Activated naive CD8-positive, alpha-beta T cell (primary cell): Measurements from ENCODE around the gene NT5E.
A peak's percentile ranks its signal among the peaks of the same experiment; 100 is the strongest.

ENCODE experiments used
- H3K27ac Mint-ChIP-seq: one replicate; pipeline ENCODE4 v1.8.0; 2021; ENCODE audit warnings: mixed read lengths
- H3K27me3 Mint-ChIP-seq: one replicate; pipeline ENCODE4 v1.8.0; 2021; ENCODE audit warnings: mixed read lengths
- H3K36me3 Mint-ChIP-seq: one replicate; pipeline ENCODE4 v1.8.0; 2021; ENCODE audit warnings: mixed read lengths
- H3K4me1 Mint-ChIP-seq: one replicate; pipeline ENCODE4 v1.8.0; 2021; ENCODE audit warnings: low read depth, mixed read lengths
- H3K4me3 Mint-ChIP-seq: one replicate; pipeline ENCODE4 v1.8.0; 2021; ENCODE audit warnings: mild to moderate bottlenecking, mixed read lengths
- H3K9me3 Mint-ChIP-seq: one replicate; pipeline ENCODE4 v1.8.0; 2021; ENCODE audit warnings: low read depth, mixed read lengths

Gene NT5E

DNA sequence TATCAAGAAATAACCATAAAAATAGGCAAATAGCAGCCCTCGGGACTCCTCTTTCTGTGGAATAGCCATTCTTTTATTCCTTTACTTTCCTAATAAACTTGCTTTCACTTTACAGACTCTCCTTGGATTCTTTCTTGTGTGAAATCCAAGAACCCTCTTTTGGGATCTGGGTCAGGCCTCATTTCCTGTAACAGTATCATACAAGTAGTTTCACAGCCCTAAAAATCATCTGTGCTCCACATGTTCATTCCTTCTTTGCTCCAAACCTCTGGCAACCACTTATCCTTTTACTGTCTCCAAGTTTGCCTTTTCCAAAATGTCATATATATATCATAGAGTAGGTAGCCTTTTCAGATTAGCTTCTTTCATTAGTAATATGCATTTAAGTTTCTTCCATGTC lies 13.5 kb upstream of the NT5E start:
- H3K36me3 Mint-ChIP-seq = peaks cover under 1% of the 10 kb centered on the region
- H3K4me1 Mint-ChIP-seq = peaks cover 9% of the 10 kb centered on the region
- H3K27ac Mint-ChIP-seq = no peak overlapping the region
- no peak overlapping the region for H3K4me3 Mint-ChIP-seq
- H3K9me3 Mint-ChIP-seq = peaks cover 8% of the 10 kb centered on the region
- no peaks in the 10 kb centered on the region for H3K27me3 Mint-ChIP-seq

DNA sequence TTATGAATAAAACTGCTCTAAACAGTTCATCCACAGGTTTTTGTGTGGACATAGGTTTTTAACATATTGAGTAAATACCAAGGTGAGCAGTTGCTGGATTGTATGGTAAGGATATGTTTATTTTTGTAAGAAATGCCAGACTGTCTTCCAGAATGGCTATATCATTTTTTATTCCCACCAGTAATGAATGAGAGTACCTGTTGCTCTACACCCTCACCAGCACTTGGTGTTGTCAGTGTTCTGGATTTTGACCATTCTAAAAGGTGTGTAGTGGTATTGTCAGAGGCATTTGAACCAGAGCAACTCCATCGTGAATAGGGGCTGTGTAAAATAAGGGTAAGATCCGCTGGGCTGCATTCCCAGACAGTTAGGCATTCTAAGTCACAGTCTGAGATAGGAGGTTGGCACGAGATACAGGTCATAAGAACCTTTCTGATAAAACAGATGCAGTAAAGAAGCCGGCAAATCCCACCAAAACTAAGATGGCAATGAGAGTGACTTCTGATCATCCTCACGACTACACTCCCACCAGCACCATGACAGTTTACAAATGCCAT lies 12.9 kb upstream of the NT5E start:
- no peaks in the 10 kb centered on the region for H3K27me3 Mint-ChIP-seq
- H3K9me3 Mint-ChIP-seq = peaks cover 8% of the 10 kb centered on the region
- H3K4me1 Mint-ChIP-seq = peaks cover 9% of the 10 kb centered on the region
- H3K27ac Mint-ChIP-seq = no peak overlapping the region
- peaks cover 3% of the 10 kb centered on the region for H3K36me3 Mint-ChIP-seq
- H3K4me3 Mint-ChIP-seq = no peak overlapping the region

GRCh38 chr6:85443349-85444117 lies 6.3 kb upstream of the NT5E start:
- peaks cover 10% of the 10 kb centered on the region for H3K36me3 Mint-ChIP-seq
- H3K27ac Mint-ChIP-seq = no peak overlapping the region
- H3K4me3 Mint-ChIP-seq = no peak overlapping the region
- H3K4me1 Mint-ChIP-seq = peaks cover 27% of the 10 kb centered on the region
- H3K27me3 Mint-ChIP-seq = no peaks in the 10 kb centered on the region
- H3K9me3 Mint-ChIP-seq = peaks cover 8% of the 10 kb centered on the region

GRCh38 chr6:85449388-85449817 lies 480 bp upstream of the NT5E start:
- H3K27ac Mint-ChIP-seq = peak overlapping the region; percentile 87

DNA sequence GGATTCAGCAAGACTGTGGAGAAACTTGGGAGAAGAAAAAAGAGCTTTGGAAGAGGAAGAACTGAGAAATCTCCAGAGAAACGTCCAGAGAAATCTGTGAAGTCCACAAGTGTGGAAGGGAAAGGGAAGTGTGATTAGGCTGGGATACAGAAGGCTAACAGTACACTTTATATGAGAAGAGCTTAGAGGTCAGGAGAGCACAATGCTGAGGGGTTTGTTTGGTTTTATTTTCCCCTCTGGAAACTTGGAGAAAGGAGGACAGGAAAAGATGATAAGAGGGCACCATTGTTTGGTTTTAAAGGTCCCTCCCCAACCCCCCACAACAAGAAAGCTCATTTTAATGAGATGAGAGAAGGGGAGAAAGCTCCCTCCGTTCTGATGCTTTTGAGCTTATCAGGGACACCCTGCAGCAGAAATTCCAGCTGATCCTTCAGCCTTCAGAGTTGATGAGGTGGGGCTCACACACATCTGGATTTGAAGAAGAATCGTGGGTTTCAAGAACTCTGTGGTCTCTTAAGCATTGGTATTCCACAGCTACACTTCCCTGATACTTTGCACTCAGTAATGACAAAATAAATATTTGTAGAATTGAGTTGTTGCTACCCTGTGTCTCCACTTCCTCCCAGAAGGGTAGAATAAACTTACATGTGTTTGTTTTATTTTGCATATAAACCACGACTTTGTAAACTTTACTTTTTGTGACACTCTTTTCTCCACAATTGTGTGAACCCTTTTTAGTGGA lies 1.9 kb downstream of the NT5E start:
- Mint-ChIP-seq H3K4me1 (peaks cover 80% of the 10 kb centered on the region), H3K4me3 (peak overlapping the region; percentile 98), H3K36me3 (peaks cover 22% of the 10 kb centered on the region), H3K27ac (peak overlapping the region; percentile 97), H3K27me3 (no peaks in the 10 kb centered on the region), H3K9me3 (no peaks in the 10 kb centered on the region)

More at GRCh38 chr6:85449388-85449817, 480 bp upstream of the NT5E start:
- Mint-ChIP-seq H3K27me3 (no peaks in the 10 kb centered on the region), H3K4me3 (peak overlapping the region; percentile 98), H3K4me1 (peaks cover 69% of the 10 kb centered on the region), H3K36me3 (peaks cover 21% of the 10 kb centered on the region), H3K9me3 (no peaks in the 10 kb centered on the region)

DNA sequence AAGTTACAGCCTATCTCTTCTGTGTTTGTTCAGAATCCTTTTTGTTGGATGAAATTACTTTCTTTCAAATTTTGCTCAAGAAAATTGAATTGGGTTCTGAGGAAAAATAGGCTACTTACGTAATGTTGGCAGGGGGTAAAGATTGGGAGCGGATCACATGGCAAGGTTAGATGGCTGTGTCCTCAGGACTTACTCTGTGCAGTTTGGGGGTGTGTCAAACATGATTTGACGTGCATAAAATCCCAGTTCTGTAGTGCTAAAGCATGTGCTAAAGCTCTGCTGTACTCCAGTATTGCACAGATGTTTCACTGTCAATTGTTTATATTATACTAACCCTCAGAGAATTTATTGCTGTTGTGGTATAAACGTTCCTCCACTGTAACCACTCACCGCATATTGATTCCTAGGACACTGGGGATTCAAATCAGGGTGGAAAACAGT lies 2.6 kb downstream of the NT5E start:
- peaks cover 30% of the 10 kb centered on the region for H3K36me3 Mint-ChIP-seq
- H3K9me3 Mint-ChIP-seq = no peaks in the 10 kb centered on the region
- H3K4me3 Mint-ChIP-seq = peak overlapping the region; percentile 98
- H3K4me1 Mint-ChIP-seq = peaks cover 87% of the 10 kb centered on the region
- peak overlapping the region; percentile 97 for H3K27ac Mint-ChIP-seq
- no peaks in the 10 kb centered on the region for H3K27me3 Mint-ChIP-seq

DNA sequence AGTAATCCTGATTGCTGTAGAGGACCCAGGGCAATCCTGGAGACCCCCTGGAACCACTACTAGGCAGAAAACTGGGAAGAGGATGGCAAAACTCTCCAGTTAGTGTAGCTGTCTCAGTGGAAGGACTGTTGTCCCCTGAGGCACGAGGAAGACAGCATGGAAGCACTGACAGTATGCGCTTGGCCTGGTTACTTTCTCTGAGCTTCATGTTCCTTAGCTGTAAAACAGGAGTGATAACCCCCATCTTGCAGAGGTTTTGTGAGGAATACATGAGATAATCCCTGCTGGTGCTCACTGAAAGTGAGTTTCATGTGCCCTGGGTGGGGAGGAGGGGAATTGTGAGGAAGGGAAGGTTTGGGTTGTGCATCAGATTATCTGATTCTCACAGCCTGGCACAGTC lies 3.2 kb downstream of the NT5E start:
- Mint-ChIP-seq H3K9me3 (no peaks in the 10 kb centered on the region), H3K4me3 (peak overlapping the region; percentile 98), H3K27ac (peak overlapping the region; percentile 97), H3K27me3 (no peaks in the 10 kb centered on the region), H3K36me3 (peaks cover 28% of the 10 kb centered on the region), H3K4me1 (peaks cover 87% of the 10 kb centered on the region)

DNA sequence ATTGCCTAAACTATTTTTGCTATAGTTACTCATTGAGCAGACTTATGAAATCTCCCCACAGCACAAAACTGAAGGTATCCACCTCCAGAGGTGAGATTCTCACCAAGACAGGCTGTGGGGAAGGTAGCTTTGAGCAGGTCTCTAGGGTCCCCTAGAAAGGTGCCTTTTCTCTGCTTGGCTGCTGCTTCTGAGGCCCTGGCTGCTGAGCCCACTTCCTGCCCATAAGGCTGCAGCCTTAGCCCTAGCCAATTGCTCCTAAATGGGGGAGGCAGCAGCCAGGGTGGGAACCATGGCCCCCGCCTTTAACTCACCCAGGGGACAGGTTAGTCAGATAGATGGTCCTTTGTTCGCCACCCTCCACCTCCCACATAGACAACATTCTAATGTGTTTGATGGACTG lies 3.6 kb downstream of the NT5E start:
- Mint-ChIP-seq H3K27me3 (no peaks in the 10 kb centered on the region), H3K4me3 (peak overlapping the region; percentile 98), H3K27ac (peak overlapping the region; percentile 97)

GRCh38 chr6:85455471-85456026 lies 5.7 kb downstream of the NT5E start:
- no peaks in the 10 kb centered on the region for H3K27me3 Mint-ChIP-seq
- no peaks in the 10 kb centered on the region for H3K9me3 Mint-ChIP-seq
- H3K4me3 Mint-ChIP-seq = peak overlapping the region; percentile 56
- peak overlapping the region; percentile 96 for H3K27ac Mint-ChIP-seq
- H3K4me1 Mint-ChIP-seq = peaks cover 98% of the 10 kb centered on the region
- peaks cover 31% of the 10 kb centered on the region for H3K36me3 Mint-ChIP-seq

More for the DNA sequence above, 3.6 kb downstream of the NT5E start:
- Mint-ChIP-seq H3K9me3 (no peaks in the 10 kb centered on the region), H3K36me3 (peaks cover 31% of the 10 kb centered on the region), H3K4me1 (peaks cover 87% of the 10 kb centered on the region)

DNA sequence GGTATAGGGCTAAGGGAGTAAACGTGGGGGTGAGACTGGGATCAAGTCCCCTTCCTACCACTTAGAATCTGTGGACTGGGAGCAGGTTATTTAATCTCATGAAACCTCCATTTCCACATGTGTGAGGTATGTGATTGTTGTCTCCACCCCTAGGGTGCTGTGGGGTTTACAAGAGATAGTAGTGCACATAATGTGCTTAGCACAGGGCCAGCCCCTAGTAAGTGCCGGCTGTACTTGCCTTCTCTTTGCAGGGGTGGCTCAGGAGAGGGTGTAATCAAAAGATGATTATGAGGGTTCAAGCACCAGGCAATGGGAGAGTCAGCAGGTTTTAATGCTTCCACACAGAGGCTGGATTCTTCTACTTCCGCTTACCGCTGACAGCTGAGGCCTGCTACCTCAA lies 6.9 kb downstream of the NT5E start:
- peak overlapping the region; percentile 96 for H3K27ac Mint-ChIP-seq
- H3K4me1 Mint-ChIP-seq = peaks cover 100% of the 10 kb centered on the region
- H3K4me3 Mint-ChIP-seq = peak overlapping the region; percentile 48

DNA sequence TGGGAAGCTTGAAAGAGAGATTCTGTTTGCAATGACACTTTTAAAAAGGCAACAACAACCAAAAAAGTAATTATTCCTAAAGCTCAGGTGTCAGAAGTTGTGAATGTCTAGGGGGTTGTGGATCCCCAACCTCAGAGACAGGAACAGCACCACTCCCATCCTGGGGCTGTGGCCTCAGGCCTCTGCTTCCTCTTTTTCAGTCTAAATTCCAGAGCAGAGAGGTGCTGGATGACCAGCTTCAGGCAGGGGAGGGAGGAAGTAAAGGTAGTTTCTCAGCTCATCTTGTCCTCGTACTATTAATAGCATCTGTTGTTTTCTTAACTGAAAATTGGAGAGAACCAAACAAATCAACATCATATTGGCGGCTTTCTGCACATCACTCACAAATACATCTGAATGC lies 8.3 kb downstream of the NT5E start:
- peaks cover 100% of the 10 kb centered on the region for H3K4me1 Mint-ChIP-seq
- no peaks in the 10 kb centered on the region for H3K27me3 Mint-ChIP-seq
- H3K36me3 Mint-ChIP-seq = peaks cover 21% of the 10 kb centered on the region
- peak overlapping the region; percentile 60 for H3K4me3 Mint-ChIP-seq
- no peaks in the 10 kb centered on the region for H3K9me3 Mint-ChIP-seq
- peak overlapping the region; percentile 96 for H3K27ac Mint-ChIP-seq

More for the DNA sequence above, 6.9 kb downstream of the NT5E start:
- peaks cover 25% of the 10 kb centered on the region for H3K36me3 Mint-ChIP-seq
- H3K27me3 Mint-ChIP-seq = no peaks in the 10 kb centered on the region
- H3K9me3 Mint-ChIP-seq = no peaks in the 10 kb centered on the region

GRCh38 chr6:85458782-85459181 lies 8.9 kb downstream of the NT5E start:
- Mint-ChIP-seq H3K27me3 (no peaks in the 10 kb centered on the region), H3K36me3 (peaks cover 20% of the 10 kb centered on the region), H3K27ac (peak overlapping the region; percentile 96), H3K4me3 (peak overlapping the region; percentile 44), H3K9me3 (no peaks in the 10 kb centered on the region), H3K4me1 (peaks cover 100% of the 10 kb centered on the region)

- Mint-ChIP-seq H3K4me3 (peak overlapping the region; percentile 44), H3K36me3 (peaks cover 16% of the 10 kb centered on the region), H3K27ac (peak overlapping the region; percentile 96), H3K27me3 (no peaks in the 10 kb centered on the region), H3K4me1 (peaks cover 100% of the 10 kb centered on the region), H3K9me3 (no peaks in the 10 kb centered on the region)
Measured at GRCh38 chr6:85459224-85459901, 9.5 kb downstream of the NT5E start.

- Mint-ChIP-seq H3K36me3 (peaks cover 16% of the 10 kb centered on the region), H3K4me1 (peaks cover 100% of the 10 kb centered on the region), H3K27me3 (no peaks in the 10 kb centered on the region), H3K27ac (peak overlapping the region; percentile 96), H3K4me3 (peak overlapping the region; percentile 69), H3K9me3 (no peaks in the 10 kb centered on the region)
Measured at GRCh38 chr6:85460154-85460920, 10.5 kb downstream of the NT5E start.
